GM19438 (cell line): Measurements from ENCODE around the gene VWA3A.

Source experiments
- ATAC-seq: cut with Tn5 transposase; IDR thresholded peaks from one replicate; pipeline ENCODE4 v1.9.1; 2021; ENCODE audit warnings: low read depth; ENCODE audit not compliant: unreplicated experiment

VWA3A gene

DNA sequence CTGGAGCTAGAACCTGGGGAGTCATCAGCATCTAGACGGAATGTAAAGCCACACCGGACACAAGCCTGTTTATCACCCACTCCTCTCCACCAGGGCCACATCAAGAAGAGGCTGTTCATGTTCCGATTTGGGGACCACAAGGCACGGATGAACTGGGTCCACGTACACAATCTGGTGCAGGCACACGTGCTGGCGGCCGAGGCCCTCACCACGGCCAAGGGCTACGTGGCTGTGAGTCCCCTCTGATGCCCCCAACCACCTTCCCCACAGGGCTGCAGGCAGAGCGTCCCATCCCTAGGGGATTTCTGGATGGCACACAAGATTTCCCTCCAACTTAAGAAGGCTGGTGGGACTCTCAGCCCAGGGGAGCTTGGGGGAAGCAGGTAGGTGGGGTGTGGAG lies 89.1 kb downstream of the VWA3A start:
- ATAC-seq = no peak

DNA sequence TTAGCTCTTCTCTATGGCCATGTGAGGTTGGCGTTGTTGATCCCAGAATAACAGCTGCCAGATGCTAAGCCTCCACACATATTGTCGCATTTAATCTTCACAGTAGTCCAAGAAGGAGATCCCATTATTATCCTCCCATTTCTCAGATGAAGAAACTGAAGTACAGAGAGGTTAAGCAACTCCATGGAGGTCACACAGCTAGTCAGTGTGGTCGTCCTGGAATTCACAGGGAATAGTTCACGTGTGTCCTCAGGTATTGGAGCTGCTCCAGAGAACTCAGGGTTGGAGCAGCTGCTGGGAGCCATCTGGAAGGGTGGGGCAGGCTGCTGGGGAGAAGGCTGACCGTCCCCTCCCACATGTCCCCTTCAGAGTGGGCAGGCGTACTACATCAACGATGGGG lies 89.5 kb downstream of the VWA3A start:
- no peak for ATAC-seq

DNA sequence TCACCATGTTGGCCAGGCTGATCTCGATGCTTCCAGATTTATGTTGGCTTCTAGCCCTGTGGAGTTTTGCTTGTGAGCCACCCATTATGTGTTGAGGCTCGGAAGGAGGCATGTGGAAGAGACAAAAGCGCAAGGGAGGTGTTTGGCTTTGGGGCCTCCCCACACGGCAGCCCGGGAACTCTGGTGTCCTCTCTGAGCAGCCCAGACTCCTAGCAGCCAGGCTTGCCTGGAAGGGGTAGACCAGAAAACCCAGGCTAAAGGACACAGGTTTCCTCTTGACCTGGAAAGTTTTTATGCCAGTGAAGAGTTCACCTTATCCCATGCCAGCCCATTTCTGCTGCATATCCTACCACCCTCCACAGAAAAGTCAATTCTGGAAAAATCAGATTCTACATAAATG lies 91.0 kb downstream of the VWA3A start:
- no peak for ATAC-seq

- ATAC-seq = no peak
Measured at GRCh38 chr16:22183901-22184614, 91.7 kb downstream of the VWA3A start.

GRCh38 chr16:22184615-22184968 lies 92.3 kb downstream of the VWA3A start:
- ATAC-seq = no peak

DNA sequence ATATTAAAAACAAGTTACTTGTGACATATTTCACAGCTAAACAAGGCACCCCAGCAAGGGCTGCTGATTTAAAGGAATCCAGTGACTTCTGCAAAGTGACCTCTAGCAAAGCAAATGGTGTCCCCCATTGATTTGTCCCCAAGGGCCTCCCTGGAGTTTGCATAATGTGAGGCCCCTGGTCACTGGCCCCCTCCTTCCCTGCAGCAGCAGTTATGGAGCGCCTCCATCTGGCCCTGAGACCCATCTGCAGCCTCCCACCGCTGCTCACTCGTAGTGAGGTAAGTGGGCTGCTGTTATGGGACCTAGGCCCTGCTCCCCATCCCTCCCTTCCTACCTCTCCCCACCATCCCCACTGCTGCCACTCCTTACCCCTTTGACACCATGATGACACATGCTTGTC lies 94.2 kb downstream of the VWA3A start:
- ATAC-seq = no peak

DNA sequence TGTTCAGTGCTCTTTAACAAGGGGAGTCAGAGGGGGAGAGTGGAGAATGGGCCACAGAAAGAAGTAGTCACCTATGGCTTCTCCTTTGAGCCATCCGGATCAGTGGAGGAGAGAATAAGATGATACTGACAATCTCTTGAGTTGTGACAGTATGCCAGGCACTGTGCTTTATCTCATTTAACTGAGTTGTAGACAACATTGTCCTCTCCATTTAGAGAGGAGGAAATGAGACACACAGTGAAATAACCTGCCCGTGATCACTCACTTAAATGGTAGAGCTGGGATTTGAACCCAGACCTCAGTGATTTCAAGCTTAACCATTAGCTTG lies 95.9 kb downstream of the VWA3A start:
- ATAC-seq = no peak

GRCh38 chr16:22188595-22189442 lies 96.5 kb downstream of the VWA3A start:
- no peak for ATAC-seq

DNA sequence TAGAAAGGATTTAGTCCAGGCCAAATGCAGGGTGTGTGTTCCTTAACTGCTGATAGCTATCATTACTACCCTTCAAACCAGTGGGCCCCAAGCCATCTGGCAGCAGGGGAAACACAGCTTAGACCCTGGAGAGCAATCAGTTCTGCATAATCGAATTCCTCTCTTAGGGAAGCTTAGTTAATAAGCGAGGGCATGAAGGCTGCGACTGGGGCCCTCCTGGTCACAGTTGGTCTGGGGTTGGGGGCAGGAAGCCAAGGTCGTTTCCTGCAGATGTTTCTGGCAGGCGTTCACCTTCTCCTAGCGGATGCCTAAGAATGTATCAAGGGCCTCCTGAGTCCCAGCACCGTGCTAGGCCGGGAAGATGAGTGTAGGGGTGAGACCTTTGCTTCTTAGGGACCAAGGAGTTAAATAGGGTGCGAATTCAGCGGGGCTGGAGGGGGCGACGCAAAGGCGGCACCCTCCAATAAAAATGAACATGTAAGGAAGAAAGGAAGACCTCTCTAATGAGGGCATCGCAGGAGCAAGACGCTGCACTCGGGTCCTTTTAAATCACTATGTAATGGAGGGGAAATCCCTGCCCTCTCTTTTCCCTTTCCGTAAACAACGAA lies 97.2 kb downstream of the VWA3A start:
- ATAC-seq = no peak

GRCh38 chr16:22190081-22190775 lies 97.9 kb downstream of the VWA3A start:
- peak; percentile 64 for ATAC-seq

DNA sequence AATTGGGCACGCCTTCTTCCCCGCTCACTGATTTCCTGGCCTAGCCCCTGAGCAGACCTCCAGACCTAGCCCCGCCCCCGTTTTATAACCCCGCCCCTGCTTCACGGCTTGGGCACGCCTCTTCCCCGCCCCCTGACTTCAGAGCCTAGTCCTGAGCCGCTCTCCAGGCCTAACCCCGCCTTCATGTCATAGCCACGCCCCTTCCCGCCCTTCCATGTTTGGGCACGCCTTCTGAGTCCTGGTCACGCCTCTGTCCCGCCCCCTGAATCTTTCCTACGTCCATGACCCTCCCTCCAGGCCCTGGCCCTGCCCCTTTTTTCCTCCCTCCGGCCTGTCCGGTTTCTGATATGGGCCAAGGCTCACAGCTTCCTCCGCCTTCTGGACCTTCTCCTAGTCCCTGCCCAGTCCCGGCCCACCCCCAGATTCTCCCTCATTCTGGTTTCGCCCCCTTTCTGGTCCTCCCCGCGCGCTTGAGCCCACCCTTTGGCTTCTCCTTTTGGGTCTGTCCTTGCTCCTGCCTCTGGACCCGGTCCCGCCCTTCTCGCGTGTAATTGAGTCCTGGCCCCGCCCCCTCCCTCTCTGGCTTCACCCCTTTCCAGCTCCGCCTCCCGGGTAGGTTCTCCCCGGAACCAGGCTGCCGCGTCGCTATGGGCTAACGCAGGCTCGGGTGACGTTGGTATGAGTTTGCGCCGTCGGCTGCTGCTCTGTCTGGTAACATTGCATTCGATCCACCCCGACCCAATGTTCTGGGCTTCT lies 98.6 kb downstream of the VWA3A start:
- ATAC-seq = peak; percentile 51

GRCh38 chr16:22191532-22192260 lies 99.4 kb downstream of the VWA3A start:
- no peak for ATAC-seq

DNA sequence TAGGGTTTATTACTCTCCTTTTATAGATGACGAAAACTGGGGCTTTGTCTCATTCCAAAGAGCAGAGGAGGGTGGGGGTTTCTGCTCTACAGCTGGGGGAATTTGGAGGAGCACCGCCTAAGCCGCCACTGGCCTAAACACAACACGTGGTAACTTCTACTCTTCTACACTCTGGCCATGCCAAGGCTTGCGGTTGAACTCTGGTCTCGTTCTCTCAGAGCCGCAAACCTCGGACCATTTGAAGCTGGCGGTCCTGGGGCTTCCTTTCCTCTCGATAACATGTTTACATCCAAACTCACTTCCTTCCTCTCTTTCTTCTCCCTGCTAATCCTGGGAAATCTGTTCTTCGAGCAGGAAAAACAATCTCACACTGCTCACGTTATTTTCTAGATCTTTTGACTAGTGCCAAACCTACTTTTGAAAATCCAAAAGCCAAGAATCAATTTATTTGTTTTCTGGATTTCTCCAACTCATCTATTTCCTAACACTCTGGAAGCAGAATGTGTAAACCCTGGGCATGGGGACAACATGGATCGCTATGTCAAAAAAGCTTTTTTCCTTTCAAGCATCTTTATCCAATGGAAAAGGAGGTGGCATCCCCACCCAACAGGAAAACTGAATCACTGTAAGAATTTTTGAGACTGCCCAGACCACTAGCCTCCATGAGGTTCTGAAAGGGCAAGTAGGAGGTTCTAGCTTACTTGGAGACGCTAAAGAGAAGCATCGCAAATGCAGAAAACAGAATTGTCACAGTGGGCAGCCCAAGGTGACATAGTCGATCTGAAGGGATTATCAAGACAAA lies 100.1 kb downstream of the VWA3A start:
- ATAC-seq = no peak

- no peak for ATAC-seq
Measured at GRCh38 chr16:22193063-22193411, 100.7 kb downstream of the VWA3A start.

DNA sequence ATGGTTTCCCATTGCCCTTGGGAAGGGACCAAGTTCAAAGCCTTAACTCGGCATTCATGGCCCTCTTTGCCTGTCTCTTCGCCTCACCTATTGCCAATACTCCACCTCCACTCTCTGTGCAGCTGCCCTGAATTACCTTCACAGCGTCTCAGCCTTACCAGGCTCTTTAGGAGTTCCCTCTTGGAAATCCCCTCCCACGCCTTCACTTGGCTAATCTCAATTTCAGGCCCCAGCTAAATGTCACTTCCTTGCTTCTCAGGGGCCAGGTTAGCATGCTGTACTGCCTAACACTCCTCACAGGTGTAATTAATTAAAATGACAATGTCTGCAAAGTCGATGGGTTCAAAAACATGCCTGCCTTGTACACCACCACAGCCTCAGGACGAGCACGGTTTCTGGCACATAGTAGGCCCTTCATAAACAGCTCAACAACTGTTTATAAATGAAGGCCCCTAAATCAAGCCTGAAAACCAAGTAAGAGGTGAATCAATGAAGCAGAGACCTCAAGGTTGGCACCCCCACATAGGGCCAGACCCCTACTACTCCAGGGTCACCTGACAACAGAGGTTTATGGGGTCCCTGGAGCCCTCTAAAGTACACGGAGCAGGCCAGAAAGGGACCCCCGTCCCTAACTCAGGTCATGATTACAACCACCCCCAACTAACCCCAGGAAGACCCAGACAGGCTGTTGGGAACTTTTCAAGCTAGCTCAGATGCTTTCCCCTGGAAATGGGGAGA lies 102.5 kb downstream of the VWA3A start:
- ATAC-seq = no peak

DNA sequence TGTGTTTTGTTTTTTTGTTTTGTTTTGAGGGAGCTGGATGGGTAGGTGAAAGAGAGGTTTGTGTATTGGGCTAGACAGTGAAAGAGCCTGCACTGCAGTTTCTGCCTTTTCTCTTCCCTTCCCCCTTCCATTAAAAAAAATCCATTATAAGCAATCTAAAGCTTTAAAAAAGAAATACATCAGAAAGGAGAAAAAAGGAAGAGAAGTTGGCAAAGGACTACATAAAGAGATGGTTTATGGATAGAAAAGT lies 103.0 kb downstream of the VWA3A start:
- ATAC-seq = no peak

- no peak for ATAC-seq
Measured at GRCh38 chr16:22195695-22196558, 103.6 kb downstream of the VWA3A start.
